ENCODE results near the gene PACSIN1.
A peak's percentile ranks its signal among the peaks of the same experiment; 100 is the strongest.

The PACSIN1 gene

GRCh38 chr6:34529665-34530327, 63.9 kb downstream of the PACSIN1 start:
- no peak for TF ChIP-seq CTCF (IDR thresholded peaks at IDR 0.05; ENCODE audit: low read depth, low read length)
- no peak for DNase-seq (ENCODE audit: extremely low read depth, low read depth)

DNA sequence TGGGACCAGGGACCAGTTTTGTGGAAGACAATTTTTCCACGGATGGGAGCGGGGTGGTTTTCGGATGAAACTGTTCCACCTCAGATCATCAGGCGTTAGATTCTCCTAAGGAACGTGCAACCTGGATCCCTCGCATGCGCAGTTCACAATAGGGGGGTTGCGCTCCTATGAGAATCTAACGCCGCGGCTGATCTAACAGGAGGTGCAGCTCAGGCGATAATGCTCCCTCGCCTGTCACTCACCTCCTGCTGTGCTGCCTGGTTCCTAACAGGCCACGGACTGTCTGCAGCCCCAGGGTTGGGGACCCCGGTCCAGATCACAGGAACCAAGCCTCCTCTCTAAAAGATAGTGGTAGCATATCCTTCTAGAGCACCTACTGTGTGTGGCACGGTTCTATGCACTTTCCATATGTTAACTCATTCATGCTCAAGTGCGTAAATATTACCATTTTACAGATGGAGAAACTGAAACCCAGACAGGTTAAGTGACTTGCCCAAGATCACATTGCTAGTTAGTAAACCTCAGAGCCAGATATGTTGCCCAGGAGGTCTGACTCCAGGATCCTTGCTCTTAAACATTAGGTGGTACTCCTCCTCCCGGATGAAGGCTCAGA, 65.0 kb downstream of the PACSIN1 start:
- no peak for DNase-seq (ENCODE audit: extremely low read depth, low read depth)
- TF ChIP-seq CTCF (IDR thresholded peaks at IDR 0.05; ENCODE audit: low read depth, low read length) = no peak

- no peak for TF ChIP-seq CTCF (IDR thresholded peaks at IDR 0.05; ENCODE audit: low read depth, low read length)
- DNase-seq (ENCODE audit: extremely low read depth, low read depth) = peak; percentile 48
Observed at GRCh38 chr6:34531580-34532201, 65.8 kb downstream of the PACSIN1 start.

DNA sequence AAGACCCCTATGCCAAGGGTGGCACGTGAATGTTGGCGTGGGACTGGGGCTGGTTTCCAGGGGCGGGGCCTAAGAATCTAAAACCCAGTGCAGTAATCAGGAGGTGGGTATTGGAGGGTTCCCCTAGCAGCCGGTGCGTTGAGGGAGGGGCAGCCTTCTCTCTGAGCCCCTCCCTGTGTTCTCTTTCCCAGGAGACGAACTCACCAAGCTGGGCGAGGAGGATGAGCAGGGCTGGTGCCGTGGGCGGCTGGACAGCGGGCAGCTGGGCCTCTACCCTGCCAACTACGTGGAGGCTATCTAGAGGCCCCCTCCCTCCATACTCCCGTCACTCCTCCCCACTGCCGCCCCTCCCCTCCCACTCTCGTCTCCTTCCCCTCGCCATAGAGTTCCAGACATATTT, 66.4 kb downstream of the PACSIN1 start:
- DNase-seq (ENCODE audit: extremely low read depth, low read depth) = no peak
- TF ChIP-seq CTCF (IDR thresholded peaks at IDR 0.05; ENCODE audit: low read depth, low read length) = no peak

DNA sequence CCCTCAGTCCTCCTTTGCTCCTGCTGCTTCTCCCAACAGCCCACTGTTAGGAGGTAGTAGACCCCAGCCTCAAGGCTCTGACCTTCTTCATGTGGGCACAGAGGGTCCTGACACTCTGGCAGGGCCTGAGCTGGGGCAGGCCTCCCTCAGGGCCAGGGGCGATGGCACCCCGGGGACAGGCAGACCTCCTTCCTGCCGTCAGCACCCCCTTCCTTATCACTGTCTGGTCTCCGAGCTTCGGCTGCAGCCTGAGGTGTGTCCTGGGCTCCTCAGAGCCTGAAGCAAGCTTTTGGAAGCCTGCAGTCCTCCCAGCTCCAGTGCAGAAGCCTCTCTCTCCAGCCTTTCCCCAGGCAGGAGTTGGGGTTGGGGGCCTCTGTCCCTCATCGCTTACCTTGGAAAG, 68.3 kb downstream of the PACSIN1 start:
- DNase-seq (ENCODE audit: extremely low read depth, low read depth) = no peak
- TF ChIP-seq CTCF (IDR thresholded peaks at IDR 0.05; ENCODE audit: low read depth, low read length) = no peak

GRCh38 chr6:34534656-34535055, 68.8 kb downstream of the PACSIN1 start:
- no peak for DNase-seq (ENCODE audit: extremely low read depth, low read depth)
- no peak for TF ChIP-seq CTCF (IDR thresholded peaks at IDR 0.05; ENCODE audit: low read depth, low read length)

- TF ChIP-seq CTCF (IDR thresholded peaks at IDR 0.05; ENCODE audit: low read depth, low read length) = no peak
- no peak for DNase-seq (ENCODE audit: extremely low read depth, low read depth)
Observed at GRCh38 chr6:34535199-34535598, 69.3 kb downstream of the PACSIN1 start.

Measured in AG09319 (cell line).